GM21723 (cell line): Measurements from ENCODE around the gene SPRR2E.
"Not testable (repeated sequence)": the region's sequence is repeated elsewhere in the genome, so short reads cannot be mapped to it uniquely, and the experiment has no call there.

Source experiments
- ATAC-seq: cut with Tn5 transposase; IDR thresholded peaks from one replicate; pipeline ENCODE4 v1.9.1; 2021; ENCODE audit warnings: mild to moderate bottlenecking, moderate library complexity; ENCODE audit not compliant: unreplicated experiment

Gene SPRR2E

GRCh38 chr1:153094426-153094825, at the start of gene SPRR2E:
TSS of gene SPRR2E (minus strand) at chr1:153094526. CDS start at chr1:153093751, 775 bp downstream.
- no peak for ATAC-seq

GRCh38 chr1:153141377-153141776, 47.1 kb upstream of the SPRR2E start:
- no peak for ATAC-seq

GRCh38 chr1:153140484-153140883, 46.2 kb upstream of the SPRR2E start:
- ATAC-seq = no peak

- ATAC-seq = no peak
Observed at GRCh38 chr1:153133743-153134142, 39.4 kb upstream of the SPRR2E start.

- no peak for ATAC-seq
Observed at GRCh38 chr1:153133267-153133666, 38.9 kb upstream of the SPRR2E start.

GRCh38 chr1:153128688-153129087, 34.4 kb upstream of the SPRR2E start:
- ATAC-seq = not testable (repeated sequence)

- ATAC-seq = no peak
Observed at GRCh38 chr1:153127296-153127695, 33.0 kb upstream of the SPRR2E start.

- ATAC-seq = no peak
Observed at GRCh38 chr1:153125536-153125935, 31.2 kb upstream of the SPRR2E start.

- ATAC-seq = not testable (repeated sequence)
Observed at GRCh38 chr1:153123793-153124192, 29.5 kb upstream of the SPRR2E start.

- ATAC-seq = no peak
Observed at GRCh38 chr1:153122831-153123421, 28.6 kb upstream of the SPRR2E start.

- no peak for ATAC-seq
Observed at GRCh38 chr1:153120945-153121344, 26.6 kb upstream of the SPRR2E start.

- no peak for ATAC-seq
Observed at GRCh38 chr1:153119491-153119971, 25.2 kb upstream of the SPRR2E start.

- not testable (repeated sequence) for ATAC-seq
Observed at GRCh38 chr1:153115264-153115663, 20.9 kb upstream of the SPRR2E start.

- ATAC-seq = no peak
Observed at GRCh38 chr1:153113416-153113815, 19.1 kb upstream of the SPRR2E start, which contains the start of gene SPRR2F. TSS of gene SPRR2F (minus strand) at chr1:153113516. CDS start at chr1:153112733, 783 bp downstream.

- not testable (repeated sequence) for ATAC-seq
Observed at GRCh38 chr1:153112454-153112853, 18.1 kb upstream of the SPRR2E start.

GRCh38 chr1:153100245-153100644, 5.9 kb upstream of the SPRR2E start:
- ATAC-seq = no peak

- no peak for ATAC-seq
Observed at GRCh38 chr1:153099461-153100045, 5.2 kb upstream of the SPRR2E start.

- no peak for ATAC-seq
Observed at GRCh38 chr1:153095764-153096163, 1.4 kb upstream of the SPRR2E start.

- no peak for ATAC-seq
Observed at GRCh38 chr1:153087652-153088051, 6.7 kb downstream of the SPRR2E start.

GRCh38 chr1:153081736-153082135, 12.6 kb downstream of the SPRR2E start:
- ATAC-seq = no peak

GRCh38 chr1:153072806-153073726, 21.3 kb downstream of the SPRR2E start:
- ATAC-seq = no peak
